SH-SY5Y (cell line): Measurements from ENCODE around the gene ARHGEF40.

ENCODE experiments used
- GATA2 ChIP-seq: IDR thresholded peaks from 2 replicates; pipeline ENCODE4 v1.6.1; 2011; ENCODE audit warnings: mild to moderate bottlenecking, low read depth, low read length
- GATA3 ChIP-seq: IDR thresholded peaks from 2 replicates; pipeline ENCODE4 v1.6.1; 2011; ENCODE audit warnings: low read depth, mild to moderate bottlenecking, low read length, moderate library complexity

ARHGEF40 gene

GRCh38 chr14:21049271-21049673, 20.8 kb upstream of the ARHGEF40 start:
- TF ChIP-seq GATA2 (no peak), GATA3 (no peak)

DNA sequence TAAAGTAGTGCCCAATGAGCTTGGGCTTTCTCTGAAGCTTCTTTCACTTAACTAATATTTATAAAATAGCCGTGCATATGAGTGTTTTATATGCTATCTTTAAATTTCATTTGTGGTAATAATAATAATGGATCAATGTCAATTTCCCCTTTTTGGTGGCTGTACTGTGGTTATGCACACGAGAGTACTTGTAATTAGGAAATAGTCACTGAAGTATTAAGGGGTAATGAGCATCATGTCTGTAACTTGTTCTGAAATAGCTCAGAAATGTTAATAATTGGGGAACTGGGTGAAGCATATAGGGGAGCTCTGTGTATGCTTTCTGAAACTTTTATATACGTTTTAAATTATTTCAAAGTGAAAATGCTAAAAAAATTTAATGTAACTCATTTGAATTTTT, 19.5 kb upstream of the ARHGEF40 start:
- TF ChIP-seq GATA3 (no peak), GATA2 (no peak)

DNA sequence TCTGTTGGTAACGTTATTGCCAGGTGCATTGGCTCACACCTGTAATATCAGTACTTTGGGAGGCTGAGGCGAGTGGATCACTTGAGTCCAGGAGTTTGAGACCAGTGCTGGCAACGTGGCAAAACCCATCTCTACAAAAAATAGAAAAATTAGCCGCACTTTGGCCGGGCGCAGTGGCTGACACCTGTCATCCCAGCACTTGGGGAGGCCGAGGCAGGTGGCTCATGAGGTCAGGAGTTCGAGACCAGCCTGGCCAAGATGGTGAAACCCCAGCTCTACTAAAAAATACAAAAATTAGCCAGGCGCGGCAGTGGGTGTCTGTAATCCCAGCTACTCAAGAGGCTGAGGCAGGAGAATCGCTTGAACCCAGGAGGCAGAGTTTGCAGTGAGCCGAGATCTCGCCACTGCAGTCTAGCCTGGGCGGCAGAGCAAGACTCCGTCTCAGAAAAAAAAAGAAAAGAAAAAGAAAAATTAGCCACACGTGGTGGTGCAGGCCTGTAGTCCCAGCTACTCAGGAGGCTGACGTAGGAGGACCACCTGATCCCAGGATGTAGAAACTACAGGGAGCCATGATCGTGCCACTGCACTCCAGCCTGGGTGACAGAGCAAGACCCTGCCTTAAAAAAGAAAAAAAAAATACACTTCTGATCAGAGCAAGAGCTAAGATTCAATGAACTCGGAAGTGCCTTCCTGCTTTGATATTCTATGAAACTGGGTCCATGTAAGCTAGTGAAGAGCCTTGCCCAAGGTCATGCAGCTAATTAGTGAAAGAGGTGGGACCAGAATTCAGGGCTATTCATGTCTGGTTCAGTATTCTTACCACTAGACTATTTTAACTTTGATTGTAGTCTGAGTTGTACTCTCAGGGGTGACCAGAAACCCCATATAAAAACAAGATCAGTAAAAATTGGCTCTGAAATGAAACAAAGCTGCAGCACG, 16.7 kb upstream of the ARHGEF40 start:
- no peak for TF ChIP-seq GATA2

- TF ChIP-seq GATA2 = no peak
- TF ChIP-seq GATA3 = no peak
These were observed 15.9 kb upstream of the ARHGEF40 start for GRCh38 chr14:21054123-21054767.

GRCh38 chr14:21054768-21055145, 15.3 kb upstream of the ARHGEF40 start:
- TF ChIP-seq GATA2 = no peak
- no peak for TF ChIP-seq GATA3

- no peak for TF ChIP-seq GATA2
These were observed 14.5 kb upstream of the ARHGEF40 start for GRCh38 chr14:21055432-21056117.

GRCh38 chr14:21056520-21057163, 13.5 kb upstream of the ARHGEF40 start:
- TF ChIP-seq GATA2 (no peak), GATA3 (no peak)

DNA sequence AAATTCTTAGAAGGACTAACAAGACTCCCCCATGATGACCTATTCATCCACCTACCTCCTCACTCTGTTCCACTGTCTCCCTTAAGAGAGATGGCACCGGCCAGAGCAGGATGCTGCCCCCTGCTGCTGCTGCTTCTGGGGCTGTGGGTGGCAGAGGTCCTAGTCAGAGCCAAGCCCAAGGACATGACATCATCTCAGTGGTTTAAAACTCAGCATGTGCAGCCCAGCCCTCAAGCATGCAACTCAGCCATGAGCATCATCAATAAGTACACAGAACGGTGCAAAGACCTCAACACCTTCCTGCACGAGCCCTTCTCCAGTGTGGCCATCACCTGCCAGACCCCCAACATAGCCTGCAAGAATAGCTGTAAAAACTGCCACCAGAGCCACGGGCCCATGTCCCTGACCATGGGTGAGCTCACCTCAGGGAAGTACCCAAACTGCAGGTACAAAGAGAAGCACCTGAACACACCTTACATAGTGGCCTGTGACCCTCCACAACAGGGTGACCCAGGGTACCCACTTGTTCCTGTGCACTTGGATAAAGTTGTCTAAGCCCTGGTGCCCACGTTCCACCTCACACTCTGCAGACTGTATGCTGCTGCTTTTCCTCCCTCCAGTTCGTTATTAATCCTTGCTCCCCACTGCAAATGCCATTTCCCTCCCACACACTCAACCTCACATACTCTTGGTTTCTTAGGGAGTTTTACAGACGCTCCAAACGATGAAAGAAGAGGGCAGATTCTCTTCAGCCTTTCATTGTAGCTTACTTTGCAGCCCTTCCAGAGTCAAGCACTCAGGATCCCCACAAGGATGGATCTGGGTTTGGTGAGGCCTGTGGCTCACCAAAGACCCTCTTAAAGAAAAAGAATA, 12.1 kb upstream of the ARHGEF40 start, which contains the start of gene RNASE8:
TSS of gene RNASE8 (plus strand) at position 20 of the 873 bp plus-strand sequence. CDS start at position 91, 71 bp downstream.
- no peak for TF ChIP-seq GATA2
- TF ChIP-seq GATA3 = no peak

DNA sequence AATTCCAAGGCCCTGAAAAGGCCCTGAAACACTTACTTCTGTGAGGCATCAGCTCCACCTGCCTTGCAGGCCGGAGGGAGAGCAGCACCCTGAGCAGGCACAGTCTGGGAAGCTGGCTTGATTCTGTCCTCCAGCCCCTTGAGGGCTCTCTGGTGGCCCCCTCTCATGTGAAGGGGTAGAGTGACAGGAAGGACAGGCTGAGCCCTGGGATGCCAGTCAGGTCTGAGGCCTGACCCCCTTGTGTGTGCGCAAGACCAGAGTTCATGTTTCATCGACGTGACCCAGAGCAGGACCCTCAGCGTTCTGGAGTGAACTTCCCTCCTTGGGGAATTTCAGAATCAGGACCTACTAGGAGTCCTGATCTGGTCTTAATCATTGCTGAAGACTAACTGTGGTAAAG, 11.2 kb upstream of the ARHGEF40 start:
- TF ChIP-seq GATA2 = no peak
- no peak for TF ChIP-seq GATA3

DNA sequence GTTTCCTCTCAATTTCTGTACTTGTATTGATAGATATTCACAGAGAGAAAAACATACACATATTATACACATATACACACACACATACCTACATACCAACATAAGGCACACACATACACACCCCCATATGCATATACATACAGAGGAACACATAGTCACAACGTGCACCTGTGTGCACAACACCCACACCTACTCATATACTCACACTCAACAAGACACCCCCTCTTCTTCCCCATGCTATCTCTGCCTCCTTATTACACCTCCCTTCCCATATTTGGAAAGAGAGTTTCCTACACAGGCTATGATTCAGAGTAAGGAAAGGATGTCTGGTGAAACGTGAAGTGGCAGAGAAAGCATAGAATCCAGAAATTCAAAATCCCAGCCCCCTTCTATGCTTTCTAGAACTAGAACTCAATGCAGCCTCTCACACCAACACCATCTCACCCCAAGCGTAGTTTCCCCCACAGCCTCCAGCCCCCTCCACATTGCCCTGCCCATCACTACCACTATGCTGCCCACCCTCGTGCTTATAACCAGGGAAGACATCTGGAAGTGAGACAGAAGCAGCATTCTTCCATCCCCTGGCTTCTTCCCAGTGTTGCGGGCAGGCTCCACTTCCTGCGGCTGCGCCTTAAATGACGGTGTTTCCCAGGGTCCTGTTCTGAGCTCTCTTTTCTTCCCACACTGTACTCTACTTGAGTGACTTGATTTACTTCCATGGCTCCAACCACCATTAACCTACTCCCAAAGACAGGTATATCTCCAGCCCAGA, 10.1 kb upstream of the ARHGEF40 start:
- TF ChIP-seq GATA2 = no peak
- no peak for TF ChIP-seq GATA3

DNA sequence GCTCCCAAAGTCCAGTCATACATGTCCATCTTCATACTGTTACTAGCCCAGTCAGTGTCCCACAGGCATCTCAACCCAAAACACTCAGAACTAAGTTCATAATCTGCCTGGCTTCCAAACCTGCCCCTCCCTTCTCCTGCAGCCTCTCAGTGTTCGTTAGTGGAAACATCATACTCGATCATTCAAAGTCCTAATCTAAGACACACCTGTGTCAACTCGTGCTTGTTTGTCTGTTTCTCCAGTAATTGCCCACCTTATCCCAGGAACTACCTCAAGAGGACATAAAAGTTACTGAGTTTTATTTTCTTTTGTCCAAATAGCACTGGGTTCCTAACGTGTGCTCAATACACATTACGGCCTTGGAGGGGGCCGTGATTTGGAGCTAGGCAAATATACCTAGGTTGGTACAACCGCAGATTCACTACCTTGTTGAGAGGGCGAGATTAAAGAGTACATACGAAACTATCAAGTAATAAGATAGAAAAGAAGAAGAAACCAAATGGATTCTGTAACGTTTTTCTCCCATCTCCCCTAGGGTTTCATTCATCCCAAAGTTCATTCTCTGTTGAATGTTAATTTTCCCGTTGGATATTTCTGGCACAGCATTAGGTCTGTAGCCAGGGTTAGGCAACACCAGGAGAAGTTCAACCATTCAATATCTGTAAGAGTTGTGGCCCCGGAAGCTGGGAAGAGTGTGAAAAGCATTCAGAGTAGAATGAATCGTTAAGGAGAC, 9.3 kb upstream of the ARHGEF40 start:
- no peak for TF ChIP-seq GATA2
- no peak for TF ChIP-seq GATA3

DNA sequence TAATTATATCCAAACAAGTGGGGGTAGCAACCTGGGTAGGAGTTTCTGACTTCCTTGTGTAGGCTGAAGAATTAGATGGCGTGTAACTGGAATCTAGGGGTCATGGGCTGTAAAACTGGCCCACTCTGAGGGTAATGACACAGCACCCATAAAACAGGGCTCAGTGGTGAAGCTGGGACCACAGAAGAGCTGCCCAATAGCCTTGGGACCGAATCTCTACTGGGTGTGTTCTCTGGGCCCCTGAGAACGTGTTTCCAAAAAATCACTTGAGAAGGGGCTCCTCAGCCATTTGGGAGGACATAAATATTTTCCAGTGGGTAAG, 8.8 kb upstream of the ARHGEF40 start:
- TF ChIP-seq GATA3 (no peak), GATA2 (no peak)
